Cardiac atrium fibroblast (primary cell): Measurements from ENCODE around the gene ZNF785. TPM values are rescaled to one million over a fixed set of nuclear protein-coding genes. Genes with fewer than 3 reads are reported as not detected.

ENCODE experiments used
- total RNA-seq: library from RNA; depleted of rRNA; stranded (reverse); fragments of >200 nt; gene quantifications from 2 replicates; pipeline ENCODE4 v1.2.3, GENCODE V29; 2015

ZNF785 gene
- total RNA-seq, result 4.9 and 8.1 TPM in 2 replicates

GRCh38 chr16:30585400-30586191 lies at the start of gene ZNF785:
TSS of gene ZNF785 (minus strand) at chr16:30585697. CDS start at chr16:30585611, 86 bp downstream.

GRCh38 chr16:30609926-30610839 lies 24.7 kb upstream of the ZNF785 start, which contains the start of gene ZNF689:
TSS of gene ZNF689 (minus strand) at chr16:30610389. CDS start at chr16:30610041, 348 bp downstream.

GRCh38 chr16:30571445-30572322 lies 13.8 kb downstream of the ZNF785 start, which contains the start of gene ZNF688:
TSS of gene ZNF688 (minus strand) at chr16:30571714. CDS start at chr16:30571629, 85 bp downstream.

GRCh38 chr16:30557957-30558788 lies 27.3 kb downstream of the ZNF785 start, which contains the start of gene ZNF764:
TSS of gene ZNF764 (minus strand) at chr16:30558374. CDS start at chr16:30558182, 192 bp downstream.

GRCh38 chr16:30534368-30535105 lies 51.0 kb downstream of the ZNF785 start, which contains the start of gene ZNF747:
TSS of gene ZNF747 (minus strand) at chr16:30534858. CDS start at chr16:30534679, 179 bp downstream.

Other genes with a start within 250 kb of the ZNF785 start
- 42.4 and 48.6 TPM in 2 replicates for gene CD2BP2, start 230.4 kb downstream of the ZNF785 start, total RNA-seq
- gene TBC1D10B, start 215.2 kb downstream of the ZNF785 start, total RNA-seq, result 32.0 and 44.6 TPM in 2 replicates
- gene MYL11, start 210.9 kb downstream of the ZNF785 start, total RNA-seq, result not detected in 2 replicates
- gene SEPTIN1, start 203.1 kb downstream of the ZNF785 start, total RNA-seq, result not detected in 2 replicates
- gene ZNF48, start 190.3 kb downstream of the ZNF785 start, total RNA-seq, result 3.7 and 7.6 TPM in 2 replicates
- 11.9 and 17.2 TPM in 2 replicates for gene ZNF771, start 178.1 kb downstream of the ZNF785 start, total RNA-seq
- 14.6 and 19.8 TPM in 2 replicates for gene DCTPP1, start 155.7 kb downstream of the ZNF785 start, total RNA-seq
- 16.4 and 24.5 TPM in 2 replicates for gene SEPHS2, start 139.8 kb downstream of the ZNF785 start, total RNA-seq
- not detected in 2 replicates for gene ITGAL, start 113.0 kb downstream of the ZNF785 start, total RNA-seq
- gene ZNF768, start 59.1 kb downstream of the ZNF785 start, total RNA-seq, result 23.6 and 24.8 TPM in 2 replicates
- 6.9 and 11.3 TPM in 2 replicates for gene ZNF747, start 50.8 kb downstream of the ZNF785 start, total RNA-seq
- gene ZNF764, start 27.3 kb downstream of the ZNF785 start, total RNA-seq, result 7.3 and 9.0 TPM in 2 replicates
- 6.6 and 11.7 TPM in 2 replicates for gene ZNF688, start 14.0 kb downstream of the ZNF785 start, total RNA-seq
- gene ZNF689, start 24.7 kb upstream of the ZNF785 start, total RNA-seq, result 3.6 and 7.5 TPM in 2 replicates
- 5.0 and 12.6 TPM in 2 replicates for gene PRR14, start 65.3 kb upstream of the ZNF785 start, total RNA-seq
- 17.8 and 19.7 TPM in 2 replicates for gene FBRS, start 72.7 kb upstream of the ZNF785 start, total RNA-seq
- 10.8 and 13.1 TPM in 2 replicates for gene SRCAP, start 113.5 kb upstream of the ZNF785 start, total RNA-seq
- gene PHKG2, start 162.7 kb upstream of the ZNF785 start, total RNA-seq, result 14.4 and 18.3 TPM in 2 replicates
- gene CFAP119, start 176.4 kb upstream of the ZNF785 start, total RNA-seq, result 2.1 TPM in 1 of 2 replicates, not detected in the other
- gene RNF40, start 176.6 kb upstream of the ZNF785 start, total RNA-seq, result 56.7 and 58.8 TPM in 2 replicates
- 12.1 and 12.8 TPM in 2 replicates for gene ZNF629, start 201.5 kb upstream of the ZNF785 start, total RNA-seq